IMR-90 (cell line): ENCODE results near the gene CHPF.

Experiments
- BHLHE40 ChIP-seq: fragments of 150-350 bp; IDR thresholded peaks from 2 replicates; pipeline ENCODE4 v1.6.1; 2016; ENCODE audit warnings: mild to moderate bottlenecking, low read depth, low read length
- CHD1 ChIP-seq: IDR thresholded peaks from 2 replicates; pipeline ENCODE4 v1.6.1; 2012; ENCODE audit warnings: low read depth, low read length, improper control_type of control experiment
- MAFK ChIP-seq: IDR thresholded peaks from 2 replicates; pipeline ENCODE4 v1.6.1; 2012; ENCODE audit warnings: low read depth, low read length, improper control_type of control experiment
- POLR2A ChIP-seq: IDR thresholded peaks from 2 replicates; pipeline ENCODE4 v1.6.1; 2012; ENCODE audit warnings: mild to moderate bottlenecking, low read depth, low read length
- RCOR1 ChIP-seq: IDR thresholded peaks from 2 replicates; pipeline ENCODE4 v1.6.1; 2012; ENCODE audit warnings: mild to moderate bottlenecking, low read length, improper control_type of control experiment; ENCODE audit not compliant: insufficient replicate concordance
- RFX5 ChIP-seq: IDR thresholded peaks from 2 replicates; pipeline ENCODE4 v1.8.0; 2012; ENCODE audit warnings: low read depth, mild to moderate bottlenecking, low read length, moderate library complexity
- TF ChIP-seq, protein P1 (sequence below): conservative IDR thresholded peaks from 2 replicates; pipeline ENCODE4 v1.5.1; 2012; ENCODE audit warnings: mild to moderate bottlenecking, low read depth, low read length, improper control_type of control experiment

DNA sequence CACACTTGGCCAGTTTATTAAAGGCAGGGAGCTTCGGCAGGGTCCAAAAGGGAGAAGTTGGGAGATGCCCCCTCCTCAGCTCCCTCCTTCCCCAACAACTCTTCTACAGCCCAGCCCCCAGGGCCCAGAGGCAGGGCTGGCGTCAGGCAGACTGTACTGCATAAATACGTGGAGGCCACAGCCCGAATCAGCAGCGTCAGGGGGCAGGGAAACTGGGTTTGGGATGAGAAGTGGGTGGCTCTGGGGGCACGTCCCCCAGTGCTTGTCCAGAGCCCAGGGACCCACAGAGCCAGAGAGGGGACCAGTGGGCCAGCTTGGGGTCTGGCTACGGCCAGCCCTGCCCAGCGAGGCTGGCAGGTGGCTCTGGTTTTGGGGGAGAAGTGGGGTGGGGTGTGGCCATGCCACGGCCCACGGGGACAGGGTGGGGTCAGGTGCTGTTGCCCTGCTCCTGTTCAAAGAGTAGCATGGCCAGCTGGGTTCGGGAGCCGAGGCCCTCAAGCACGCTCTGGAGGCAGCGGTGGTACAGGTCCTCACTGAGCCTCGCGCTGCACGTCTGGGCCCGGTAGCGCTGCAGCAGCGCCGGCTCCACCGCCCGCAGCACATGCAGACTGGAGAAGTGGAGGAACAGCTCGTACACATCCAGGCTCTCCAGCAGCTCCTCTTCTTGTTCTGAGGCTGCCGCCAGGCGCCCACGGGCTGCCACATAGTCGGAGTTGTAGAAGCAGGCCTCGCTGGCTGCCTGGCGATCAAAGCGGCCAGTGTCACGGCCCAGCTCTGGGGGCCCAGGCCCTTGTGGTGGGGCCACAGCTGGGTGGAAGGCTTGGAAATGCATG is 4.4 kb downstream of the CHPF start:
- TF ChIP-seq, protein P1, sequence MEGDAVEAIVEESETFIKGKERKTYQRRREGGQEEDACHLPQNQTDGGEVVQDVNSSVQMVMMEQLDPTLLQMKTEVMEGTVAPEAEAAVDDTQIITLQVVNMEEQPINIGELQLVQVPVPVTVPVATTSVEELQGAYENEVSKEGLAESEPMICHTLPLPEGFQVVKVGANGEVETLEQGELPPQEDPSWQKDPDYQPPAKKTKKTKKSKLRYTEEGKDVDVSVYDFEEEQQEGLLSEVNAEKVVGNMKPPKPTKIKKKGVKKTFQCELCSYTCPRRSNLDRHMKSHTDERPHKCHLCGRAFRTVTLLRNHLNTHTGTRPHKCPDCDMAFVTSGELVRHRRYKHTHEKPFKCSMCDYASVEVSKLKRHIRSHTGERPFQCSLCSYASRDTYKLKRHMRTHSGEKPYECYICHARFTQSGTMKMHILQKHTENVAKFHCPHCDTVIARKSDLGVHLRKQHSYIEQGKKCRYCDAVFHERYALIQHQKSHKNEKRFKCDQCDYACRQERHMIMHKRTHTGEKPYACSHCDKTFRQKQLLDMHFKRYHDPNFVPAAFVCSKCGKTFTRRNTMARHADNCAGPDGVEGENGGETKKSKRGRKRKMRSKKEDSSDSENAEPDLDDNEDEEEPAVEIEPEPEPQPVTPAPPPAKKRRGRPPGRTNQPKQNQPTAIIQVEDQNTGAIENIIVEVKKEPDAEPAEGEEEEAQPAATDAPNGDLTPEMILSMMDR: no peak
- TF ChIP-seq BHLHE40: no peak
- TF ChIP-seq POLR2A: no peak
- TF ChIP-seq CHD1: no peak
- TF ChIP-seq MAFK: no peak
- TF ChIP-seq RFX5: no peak
- no peak for TF ChIP-seq RCOR1
